DOHH2 (cell line): Measurements from ENCODE around the gene NNAT.
"Not testable (repeated sequence)": the region's sequence is repeated elsewhere in the genome, so short reads cannot be mapped to it uniquely, and the experiment has no call there.

Experiments
- H3F3A ChIP-seq: fragments of 200-600 bp; sonication (generic), shearing (Covaris generic); 2 replicates; pipeline ENCODE4 v1.6.0; 2016; ENCODE audit warnings: antibody characterized with exemption, mild to moderate bottlenecking; ENCODE audit not compliant: control insufficient read depth, insufficient read depth
- H3K27ac ChIP-seq: fragments of 200-600 bp; sonication (generic); 2 replicates; pipeline ENCODE4 v1.5.1; 2014; ENCODE audit warnings: low read depth, mild to moderate bottlenecking, low read length, moderate library complexity
- H3K27me3 ChIP-seq: fragments of 200-600 bp; sonication (generic); 2 replicates; pipeline ENCODE4 v1.6.1; 2014; ENCODE audit warnings: mild to moderate bottlenecking, low read length, mixed read lengths; ENCODE audit not compliant: control insufficient read depth
- H3K36me3 ChIP-seq: fragments of 200-600 bp; sonication (generic); 2 replicates; pipeline ENCODE4 v1.6.1; 2014; ENCODE audit warnings: mild to moderate bottlenecking, low read length, moderate library complexity, mixed read lengths; ENCODE audit not compliant: control insufficient read depth
- H3K4me1 ChIP-seq: fragments of 200-600 bp; sonication (generic); 2 replicates; pipeline ENCODE4 v1.6.1; 2014; ENCODE audit warnings: mild to moderate bottlenecking, low read length, mixed read lengths; ENCODE audit not compliant: control insufficient read depth
- H3K4me2 ChIP-seq: fragments of 200-600 bp; sonication (generic); 2 replicates; pipeline ENCODE4 v1.6.0; 2014; ENCODE audit warnings: mild to moderate bottlenecking, low read length, moderate library complexity
- H3K4me3 ChIP-seq: fragments of 200-600 bp; sonication (generic); 2 replicates; pipeline ENCODE4 v1.5.1; 2014; ENCODE audit warnings: mild to moderate bottlenecking, low read length, mixed read lengths
- H3K79me2 ChIP-seq: fragments of 200-600 bp; sonication (generic); 2 replicates; pipeline ENCODE4 v1.6.1; 2014; ENCODE audit warnings: mild to moderate bottlenecking, low read length, mixed read lengths; ENCODE audit not compliant: control insufficient read depth
- H3K9me2 ChIP-seq: fragments of 200-600 bp; sonication (generic); replicated peaks from 2 replicates; pipeline ENCODE4 v1.6.1; 2014; ENCODE audit warnings: mild to moderate bottlenecking, low read length, mixed read lengths; ENCODE audit not compliant: control insufficient read depth
- H3K9me3 ChIP-seq: fragments of 200-600 bp; sonication (generic); 2 replicates; pipeline ENCODE4 v1.6.1; 2014; ENCODE audit warnings: antibody characterized with exemption, low read length, mixed read lengths; ENCODE audit not compliant: control insufficient read depth, insufficient read depth
- H4K20me1 ChIP-seq: fragments of 200-600 bp; sonication (generic); 2 replicates; pipeline ENCODE4 v1.6.0; 2014; ENCODE audit warnings: low read depth, mild to moderate bottlenecking, antibody characterized with exemption, low read length, moderate library complexity; ENCODE audit not compliant: control insufficient read depth, insufficient read depth
- CTCF ChIP-seq: fragments of 200-600 bp; sonication (generic); IDR thresholded peaks from one replicate; pipeline ENCODE4 v1.5.1; 2014; ENCODE audit warnings: antibody characterized with exemption, mild to moderate bottlenecking, low read depth, low read length; ENCODE audit not compliant: poor library complexity, severe bottlenecking
- EZH2phosphoT487 ChIP-seq: fragments of 200-600 bp; sonication (generic); IDR thresholded peaks from 2 replicates; pipeline ENCODE4 v1.6.1; 2017; ENCODE audit warnings: borderline replicate concordance, mild to moderate bottlenecking, antibody characterized with exemption, low read length, moderate library complexity, mixed read lengths

Gene NNAT

GRCh38 chr20:37544386-37544785 is 23.3 kb downstream of the NNAT start:
- Histone ChIP-seq H4K20me1 (no peaks in the 10 kb centered on the region), H3K4me2 (no peak overlapping the region), H3K79me2 (no peaks in the 10 kb centered on the region), H3K9me2 (no peaks in the 10 kb centered on the region), H3K36me3 (no peaks in the 10 kb centered on the region), H3K27me3 (peaks cover 5% of the 10 kb centered on the region; the same call in 1 of the 2 replicates), H3F3A (no peaks in the 10 kb centered on the region), H3K4me1 (0 out of 2 replicates have a peak, but pooled peaks cover 3% of the 10 kb centered on the region), H3K9me3 (no peaks in the 10 kb centered on the region), H3K4me3 (no peak overlapping the region), H3K27ac (no peak overlapping the region)
- TF ChIP-seq EZH2phosphoT487 (no peak), CTCF (no peak)

- Histone ChIP-seq H3K36me3 (no peaks in the 10 kb centered on the region), H3F3A (no peaks in the 10 kb centered on the region), H3K4me1 (0 out of 2 replicates have a peak, but pooled peaks cover 3% of the 10 kb centered on the region), H3K9me2 (no peaks in the 10 kb centered on the region), H4K20me1 (no peaks in the 10 kb centered on the region), H3K27ac (no peak overlapping the region), H3K27me3 (no peaks in the 10 kb centered on the region), H3K9me3 (no peaks in the 10 kb centered on the region), H3K4me3 (no peak overlapping the region), H3K79me2 (no peaks in the 10 kb centered on the region), H3K4me2 (no peak overlapping the region)
- TF ChIP-seq CTCF: no peak
- no peak for TF ChIP-seq EZH2phosphoT487
These were observed 24.5 kb downstream of the NNAT start for GRCh38 chr20:37545516-37545915.

GRCh38 chr20:37547912-37548311 is 26.9 kb downstream of the NNAT start:
- TF ChIP-seq EZH2phosphoT487 (no peak), CTCF (no peak)
- peaks cover 8% of the 10 kb centered on the region; the same call in 1 of the 2 replicates for H3K27me3 ChIP-seq
- no peaks in the 10 kb centered on the region for H3F3A ChIP-seq
- H3K4me1 ChIP-seq: 0 out of 2 replicates have a peak, but pooled peaks cover 3% of the 10 kb centered on the region
- no peak overlapping the region for H3K27ac ChIP-seq
- H3K9me3 ChIP-seq: no peaks in the 10 kb centered on the region
- no peaks in the 10 kb centered on the region for H3K9me2 ChIP-seq
- no peaks in the 10 kb centered on the region for H3K36me3 ChIP-seq
- H3K79me2 ChIP-seq: no peaks in the 10 kb centered on the region
- no peak overlapping the region for H3K4me3 ChIP-seq
- H4K20me1 ChIP-seq: no peaks in the 10 kb centered on the region
- H3K4me2 ChIP-seq: no peak overlapping the region

- not testable (repeated sequence) for H3K79me2 ChIP-seq, H3K4me3 ChIP-seq, H3K27ac ChIP-seq, H3K4me1 ChIP-seq, H3K4me2 ChIP-seq, H3K9me3 ChIP-seq, H4K20me1 ChIP-seq, H3F3A ChIP-seq, H3K9me2 ChIP-seq, H3K27me3 ChIP-seq, H3K36me3 ChIP-seq
These were observed 29.3 kb downstream of the NNAT start for GRCh38 chr20:37550101-37550920.

GRCh38 chr20:37551660-37552059 is 30.6 kb downstream of the NNAT start:
- not testable (repeated sequence) for H3K4me2 ChIP-seq, H3K27me3 ChIP-seq, H3K4me1 ChIP-seq, H3K79me2 ChIP-seq, H3K4me3 ChIP-seq, H3K9me2 ChIP-seq, H3K36me3 ChIP-seq, H3F3A ChIP-seq, H3K27ac ChIP-seq, H3K9me3 ChIP-seq, H4K20me1 ChIP-seq
